ENCODE measurements around the gene IKBIP.

The IKBIP gene

DNA sequence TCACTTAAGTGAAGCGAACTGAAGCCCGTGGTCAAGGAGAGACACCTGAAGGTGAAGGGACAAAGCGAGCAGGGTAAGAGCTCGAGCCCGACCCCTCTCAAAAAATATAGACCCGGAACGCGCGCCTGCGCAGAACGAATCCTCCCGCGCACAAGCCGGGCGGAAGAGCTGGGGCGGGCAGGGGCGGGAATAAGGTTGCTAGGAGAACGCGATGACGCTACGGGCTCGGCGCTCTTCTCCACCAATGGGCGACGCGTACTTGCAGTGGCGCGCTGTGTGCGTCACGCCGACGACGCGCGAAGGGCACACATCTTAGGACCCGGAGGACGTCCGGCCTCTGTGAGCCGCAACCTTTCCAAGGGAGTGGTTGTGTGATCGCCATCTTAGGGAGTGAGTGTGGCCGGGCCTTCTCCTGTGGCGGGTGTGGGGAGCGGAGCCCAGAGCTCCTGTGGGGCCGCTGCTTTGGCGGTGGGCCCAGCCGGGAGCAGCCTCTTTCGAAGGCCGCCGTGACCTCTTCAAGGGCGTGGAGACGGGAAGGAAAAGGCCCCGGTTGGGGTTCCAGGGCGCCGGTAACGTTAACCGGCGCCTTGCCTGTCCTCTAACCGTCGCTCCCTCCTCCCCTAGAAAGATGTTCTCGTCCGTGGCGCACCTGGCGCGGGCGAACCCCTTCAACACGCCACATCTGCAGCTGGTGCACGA, 51.1 kb downstream of the IKBIP start, which contains the start of gene SLC25A3:
Gene SLC25A3 (plus strand): TSS at position 336 of the 699 bp plus-strand sequence. CDS start 293 bp downstream, at position 629.
- TF ChIP-seq, protein P1, sequence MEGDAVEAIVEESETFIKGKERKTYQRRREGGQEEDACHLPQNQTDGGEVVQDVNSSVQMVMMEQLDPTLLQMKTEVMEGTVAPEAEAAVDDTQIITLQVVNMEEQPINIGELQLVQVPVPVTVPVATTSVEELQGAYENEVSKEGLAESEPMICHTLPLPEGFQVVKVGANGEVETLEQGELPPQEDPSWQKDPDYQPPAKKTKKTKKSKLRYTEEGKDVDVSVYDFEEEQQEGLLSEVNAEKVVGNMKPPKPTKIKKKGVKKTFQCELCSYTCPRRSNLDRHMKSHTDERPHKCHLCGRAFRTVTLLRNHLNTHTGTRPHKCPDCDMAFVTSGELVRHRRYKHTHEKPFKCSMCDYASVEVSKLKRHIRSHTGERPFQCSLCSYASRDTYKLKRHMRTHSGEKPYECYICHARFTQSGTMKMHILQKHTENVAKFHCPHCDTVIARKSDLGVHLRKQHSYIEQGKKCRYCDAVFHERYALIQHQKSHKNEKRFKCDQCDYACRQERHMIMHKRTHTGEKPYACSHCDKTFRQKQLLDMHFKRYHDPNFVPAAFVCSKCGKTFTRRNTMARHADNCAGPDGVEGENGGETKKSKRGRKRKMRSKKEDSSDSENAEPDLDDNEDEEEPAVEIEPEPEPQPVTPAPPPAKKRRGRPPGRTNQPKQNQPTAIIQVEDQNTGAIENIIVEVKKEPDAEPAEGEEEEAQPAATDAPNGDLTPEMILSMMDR (IDR thresholded peaks at IDR 0.05): no peak

DNA sequence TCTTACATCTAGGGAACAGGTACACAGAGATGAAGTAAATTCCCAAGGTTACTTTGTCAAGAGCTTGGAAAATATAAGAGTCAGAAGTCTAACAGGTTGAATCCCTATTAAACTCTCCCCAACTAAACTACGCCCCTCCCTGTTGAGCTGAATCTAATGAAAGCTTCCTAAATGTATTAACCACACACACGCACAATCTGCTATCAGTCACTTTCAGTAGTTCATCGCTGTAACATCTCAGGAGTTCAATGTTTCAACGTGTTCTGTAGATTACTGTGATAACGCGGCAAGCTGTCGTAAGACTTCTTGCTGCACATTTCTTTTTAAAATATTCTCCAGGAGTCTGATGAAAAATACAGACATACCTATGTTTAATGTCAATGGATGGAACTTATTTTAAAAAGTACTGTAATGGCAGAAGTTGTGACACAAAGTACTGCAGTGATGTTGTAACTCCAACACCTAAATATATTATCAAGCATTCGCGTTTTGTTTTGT, 51.7 kb downstream of the IKBIP start:
- TF ChIP-seq, protein P1 (IDR thresholded peaks at IDR 0.05): no peak

DNA sequence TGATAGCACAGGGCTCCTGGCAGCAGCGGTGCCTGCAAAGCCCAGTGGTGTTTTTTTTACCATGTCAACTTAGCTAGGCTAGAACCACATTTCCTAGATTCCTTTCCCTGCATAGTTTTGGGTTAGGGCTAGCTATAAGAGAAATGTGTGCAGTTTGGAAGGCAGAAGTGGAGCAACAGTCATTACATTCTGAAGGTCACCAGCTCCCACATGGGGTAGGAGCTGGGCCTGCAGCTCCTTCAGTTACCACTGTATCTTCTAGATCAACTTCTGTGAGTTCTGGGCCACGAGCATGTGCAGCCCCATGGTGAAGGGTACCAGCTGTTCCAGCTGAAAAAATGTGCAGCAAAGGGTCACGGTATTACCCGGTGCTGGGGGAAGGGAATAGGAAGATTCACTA, 53.4 kb downstream of the IKBIP start:
- TF ChIP-seq, protein P1 (IDR thresholded peaks at IDR 0.05): no peak

- TF ChIP-seq, protein P1 (IDR thresholded peaks at IDR 0.05): no peak
These were observed 57.5 kb downstream of the IKBIP start for GRCh38 chr12:98587084-98587483.

DNA sequence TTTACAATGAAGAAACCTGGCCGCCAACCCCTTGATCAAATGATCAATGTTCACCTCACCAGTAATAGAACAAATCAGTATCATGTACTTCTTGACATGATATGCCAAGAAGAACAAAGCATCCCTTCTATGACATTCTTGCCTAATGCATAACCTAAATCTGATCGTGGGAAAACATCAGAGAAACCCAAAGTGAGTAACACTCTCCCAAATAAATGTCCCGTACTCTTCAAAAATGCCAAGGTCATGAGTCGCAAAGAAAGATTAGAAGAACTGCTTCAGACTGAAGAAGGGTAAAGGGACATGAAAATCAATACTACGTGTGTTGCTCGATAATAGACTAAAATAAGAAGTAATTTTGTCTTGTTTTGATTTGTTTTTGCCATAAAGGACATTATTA, 62.5 kb downstream of the IKBIP start:
- TF ChIP-seq, protein P1 (IDR thresholded peaks at IDR 0.05): no peak

DNA sequence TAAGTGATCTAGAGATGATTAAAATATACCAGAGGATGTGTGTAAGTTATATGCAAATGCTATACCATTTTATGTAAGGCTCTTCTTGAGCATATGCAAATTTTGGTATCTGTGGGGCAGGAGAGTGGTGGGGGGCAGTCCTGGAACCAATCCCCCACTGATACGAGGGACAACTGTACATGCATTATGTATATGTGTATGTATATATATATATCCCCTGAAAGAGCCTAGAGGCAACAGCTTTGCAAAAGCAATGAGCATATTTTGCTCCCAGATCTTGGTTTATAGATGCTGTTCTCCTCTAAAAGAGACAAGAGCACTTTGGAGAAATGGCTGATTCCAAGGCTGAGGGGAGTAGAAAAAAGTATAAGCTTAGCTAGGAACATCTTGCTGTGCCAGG, 63.5 kb downstream of the IKBIP start:
- TF ChIP-seq, protein P1 (IDR thresholded peaks at IDR 0.05): no peak

- TF ChIP-seq, protein P1 (IDR thresholded peaks at IDR 0.05): no peak
These were observed 63.9 kb downstream of the IKBIP start for GRCh38 chr12:98580695-98581094.

Data from LNCAP (cell line).